Measurements from ENCODE around the gene JAKMIP2.
A peak's percentile ranks its signal among the peaks of the same experiment; 100 is the strongest.
"Not testable (repeated sequence)": the region's sequence is repeated elsewhere in the genome, so short reads cannot be mapped to it uniquely, and the experiment has no call there.

Gene JAKMIP2
- long read RNA-seq, result 0 reads

DNA sequence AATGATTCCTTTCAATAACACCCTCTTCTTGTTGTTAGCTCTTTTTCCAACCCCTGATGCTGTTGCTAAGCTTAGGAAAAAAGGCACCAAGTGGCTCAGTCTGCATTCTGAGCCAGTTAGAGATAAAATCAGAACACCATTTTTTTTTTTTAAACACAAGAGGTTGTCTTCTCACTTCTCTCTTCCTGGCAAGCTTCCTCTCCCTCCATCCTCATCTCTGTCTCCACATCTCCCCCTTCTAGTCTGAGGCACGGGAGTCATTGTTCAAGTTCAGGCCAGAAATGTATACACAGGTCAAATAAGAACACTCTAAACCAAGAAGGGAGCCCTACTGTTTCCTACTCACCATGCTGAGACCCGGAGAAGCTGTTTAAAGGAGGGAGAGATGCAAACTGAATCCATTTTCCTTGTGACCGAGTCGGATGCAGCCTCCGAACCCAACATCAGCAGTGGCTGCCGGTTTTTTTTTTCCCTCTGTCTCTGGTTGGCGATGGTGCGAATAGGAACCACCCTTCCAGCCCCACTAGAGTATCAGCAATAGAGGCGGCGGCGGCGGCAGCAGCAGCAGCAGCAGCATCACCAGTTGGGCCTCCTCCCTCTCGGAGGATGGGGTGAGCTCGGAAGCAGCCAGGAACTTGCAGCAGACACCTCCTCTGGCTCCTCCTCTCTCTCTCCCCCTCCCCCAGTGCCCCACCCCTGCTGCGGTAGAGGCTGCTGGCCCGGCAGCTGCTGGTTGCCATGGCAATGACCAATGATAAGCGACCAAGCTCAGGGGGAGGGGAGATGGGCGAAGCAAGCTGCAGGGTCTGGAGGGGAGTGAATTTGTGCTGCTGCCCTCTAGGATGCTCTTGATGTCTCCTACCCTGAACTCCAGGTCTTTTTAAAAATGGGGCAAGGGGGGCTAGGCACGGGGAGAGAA lies at the start of gene JAKMIP2:
JAKMIP2 (minus strand) TSS at position 619 of the 919 bp plus-strand sequence. CDS start 110,922 bp downstream, outside the sequence.
- peak; percentile 8 to 10 for DNase-seq (ENCODE audit: low read depth in 1 of 2, low spot score in 1 of 2)
- H3K27me3 ChIP-seq (ENCODE audit: insufficient read depth, poor library complexity, severe bottlenecking), result peaks cover 24% of the 10 kb centered on the region
- H3K27ac ChIP-seq (replicated peaks), result no peak within 1 kb of the TSS
- TF ChIP-seq SPI1 (IDR thresholded peaks at IDR 0.05; ENCODE audit: borderline replicate concordance, low read depth) (no peak), POLR2AphosphoS5 (IDR thresholded peaks at IDR 0.05; ENCODE audit: low read depth) (no peak), GABPA (IDR thresholded peaks at IDR 0.05; ENCODE audit: low read depth) (no peak)
- TF ChIP-seq, protein P1, sequence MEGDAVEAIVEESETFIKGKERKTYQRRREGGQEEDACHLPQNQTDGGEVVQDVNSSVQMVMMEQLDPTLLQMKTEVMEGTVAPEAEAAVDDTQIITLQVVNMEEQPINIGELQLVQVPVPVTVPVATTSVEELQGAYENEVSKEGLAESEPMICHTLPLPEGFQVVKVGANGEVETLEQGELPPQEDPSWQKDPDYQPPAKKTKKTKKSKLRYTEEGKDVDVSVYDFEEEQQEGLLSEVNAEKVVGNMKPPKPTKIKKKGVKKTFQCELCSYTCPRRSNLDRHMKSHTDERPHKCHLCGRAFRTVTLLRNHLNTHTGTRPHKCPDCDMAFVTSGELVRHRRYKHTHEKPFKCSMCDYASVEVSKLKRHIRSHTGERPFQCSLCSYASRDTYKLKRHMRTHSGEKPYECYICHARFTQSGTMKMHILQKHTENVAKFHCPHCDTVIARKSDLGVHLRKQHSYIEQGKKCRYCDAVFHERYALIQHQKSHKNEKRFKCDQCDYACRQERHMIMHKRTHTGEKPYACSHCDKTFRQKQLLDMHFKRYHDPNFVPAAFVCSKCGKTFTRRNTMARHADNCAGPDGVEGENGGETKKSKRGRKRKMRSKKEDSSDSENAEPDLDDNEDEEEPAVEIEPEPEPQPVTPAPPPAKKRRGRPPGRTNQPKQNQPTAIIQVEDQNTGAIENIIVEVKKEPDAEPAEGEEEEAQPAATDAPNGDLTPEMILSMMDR (IDR thresholded peaks at IDR 0.05; ENCODE audit: insufficient read depth, low read length), result no peak
- TF ChIP-seq, protein P2, sequence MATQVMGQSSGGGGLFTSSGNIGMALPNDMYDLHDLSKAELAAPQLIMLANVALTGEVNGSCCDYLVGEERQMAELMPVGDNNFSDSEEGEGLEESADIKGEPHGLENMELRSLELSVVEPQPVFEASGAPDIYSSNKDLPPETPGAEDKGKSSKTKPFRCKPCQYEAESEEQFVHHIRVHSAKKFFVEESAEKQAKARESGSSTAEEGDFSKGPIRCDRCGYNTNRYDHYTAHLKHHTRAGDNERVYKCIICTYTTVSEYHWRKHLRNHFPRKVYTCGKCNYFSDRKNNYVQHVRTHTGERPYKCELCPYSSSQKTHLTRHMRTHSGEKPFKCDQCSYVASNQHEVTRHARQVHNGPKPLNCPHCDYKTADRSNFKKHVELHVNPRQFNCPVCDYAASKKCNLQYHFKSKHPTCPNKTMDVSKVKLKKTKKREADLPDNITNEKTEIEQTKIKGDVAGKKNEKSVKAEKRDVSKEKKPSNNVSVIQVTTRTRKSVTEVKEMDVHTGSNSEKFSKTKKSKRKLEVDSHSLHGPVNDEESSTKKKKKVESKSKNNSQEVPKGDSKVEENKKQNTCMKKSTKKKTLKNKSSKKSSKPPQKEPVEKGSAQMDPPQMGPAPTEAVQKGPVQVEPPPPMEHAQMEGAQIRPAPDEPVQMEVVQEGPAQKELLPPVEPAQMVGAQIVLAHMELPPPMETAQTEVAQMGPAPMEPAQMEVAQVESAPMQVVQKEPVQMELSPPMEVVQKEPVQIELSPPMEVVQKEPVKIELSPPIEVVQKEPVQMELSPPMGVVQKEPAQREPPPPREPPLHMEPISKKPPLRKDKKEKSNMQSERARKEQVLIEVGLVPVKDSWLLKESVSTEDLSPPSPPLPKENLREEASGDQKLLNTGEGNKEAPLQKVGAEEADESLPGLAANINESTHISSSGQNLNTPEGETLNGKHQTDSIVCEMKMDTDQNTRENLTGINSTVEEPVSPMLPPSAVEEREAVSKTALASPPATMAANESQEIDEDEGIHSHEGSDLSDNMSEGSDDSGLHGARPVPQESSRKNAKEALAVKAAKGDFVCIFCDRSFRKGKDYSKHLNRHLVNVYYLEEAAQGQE (IDR thresholded peaks at IDR 0.05; ENCODE audit: insufficient replicate concordance, low read depth), result no peak
- no peak within 1 kb of the TSS for H3K4me3 ChIP-seq (replicated peaks; ENCODE audit: insufficient read depth, low read length)

DNA sequence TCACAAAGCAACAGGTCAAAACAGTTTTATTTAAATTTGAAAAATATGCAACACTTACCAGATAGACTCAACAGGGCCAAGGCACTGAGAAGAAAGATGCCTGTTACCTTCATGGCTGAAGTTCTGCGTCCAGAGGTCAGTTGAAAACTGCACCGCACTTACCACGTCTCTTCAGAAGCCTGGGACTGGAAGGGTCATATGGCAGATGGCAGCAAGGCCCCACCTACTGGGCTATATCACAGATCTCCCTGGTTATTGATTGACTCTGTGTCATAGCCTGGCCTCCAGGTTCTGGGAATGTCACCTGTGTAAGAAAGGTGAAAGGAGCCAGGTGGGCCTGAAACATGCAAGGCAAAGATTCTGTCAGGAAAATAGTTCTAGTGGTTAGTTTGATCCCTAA lies 48.9 kb upstream of the JAKMIP2 start, which contains the start of gene SPINK1:
SPINK1 (minus strand) TSS at position 207 of the 400 bp plus-strand sequence; CDS start at position 113, 94 bp downstream.
- DNase-seq (ENCODE audit: low read depth in 1 of 2, low spot score in 1 of 2), result no peak
- Histone ChIP-seq H3K4me3 (replicated peaks; ENCODE audit: insufficient read depth, low read length) (no peak within 1 kb of the TSS), H3K27me3 (ENCODE audit: insufficient read depth, poor library complexity, severe bottlenecking) (peaks cover 5% of the 10 kb centered on the region), H3K27ac (replicated peaks) (no peak within 1 kb of the TSS)
- TF ChIP-seq, protein P2 (IDR thresholded peaks at IDR 0.05; ENCODE audit: insufficient replicate concordance, low read depth), result no peak
- TF ChIP-seq POLR2AphosphoS5 (IDR thresholded peaks at IDR 0.05; ENCODE audit: low read depth) (no peak), SPI1 (IDR thresholded peaks at IDR 0.05; ENCODE audit: borderline replicate concordance, low read depth) (no peak), GABPA (IDR thresholded peaks at IDR 0.05; ENCODE audit: low read depth) (no peak)
- TF ChIP-seq, protein P1 (IDR thresholded peaks at IDR 0.05; ENCODE audit: insufficient read depth, low read length), result no peak

DNA sequence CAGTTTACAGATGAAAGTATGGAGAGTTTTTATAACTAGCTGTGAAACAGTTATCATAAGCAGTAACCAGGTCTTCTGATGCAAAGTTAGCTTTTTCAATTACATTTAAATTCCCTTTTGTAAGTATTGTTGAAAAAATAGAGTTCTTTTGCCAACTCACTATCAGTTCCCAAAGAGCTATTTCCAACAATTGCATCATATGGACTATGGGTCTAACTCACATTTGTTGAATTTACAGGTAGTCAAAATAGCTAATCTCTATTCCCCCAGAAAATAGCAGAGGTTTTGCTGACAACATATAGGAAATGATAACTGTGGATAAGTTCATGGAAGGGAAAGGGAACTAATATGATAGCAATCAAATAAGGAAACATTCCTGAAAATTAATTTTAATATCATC lies 47.5 kb upstream of the JAKMIP2 start:
- no peak overlapping the region for H3K4me3 ChIP-seq (replicated peaks; ENCODE audit: insufficient read depth, low read length)
- peaks cover 5% of the 10 kb centered on the region for H3K27me3 ChIP-seq (ENCODE audit: insufficient read depth, poor library complexity, severe bottlenecking)
- no peak overlapping the region for H3K27ac ChIP-seq (replicated peaks)
- TF ChIP-seq, protein P1 (IDR thresholded peaks at IDR 0.05; ENCODE audit: insufficient read depth, low read length), result no peak
- TF ChIP-seq SPI1 (IDR thresholded peaks at IDR 0.05; ENCODE audit: borderline replicate concordance, low read depth) (no peak), GABPA (IDR thresholded peaks at IDR 0.05; ENCODE audit: low read depth) (no peak), POLR2AphosphoS5 (IDR thresholded peaks at IDR 0.05; ENCODE audit: low read depth) (no peak)
- TF ChIP-seq, protein P2 (IDR thresholded peaks at IDR 0.05; ENCODE audit: insufficient replicate concordance, low read depth), result no peak
- no peak for DNase-seq (ENCODE audit: low read depth in 1 of 2, low spot score in 1 of 2)

DNA sequence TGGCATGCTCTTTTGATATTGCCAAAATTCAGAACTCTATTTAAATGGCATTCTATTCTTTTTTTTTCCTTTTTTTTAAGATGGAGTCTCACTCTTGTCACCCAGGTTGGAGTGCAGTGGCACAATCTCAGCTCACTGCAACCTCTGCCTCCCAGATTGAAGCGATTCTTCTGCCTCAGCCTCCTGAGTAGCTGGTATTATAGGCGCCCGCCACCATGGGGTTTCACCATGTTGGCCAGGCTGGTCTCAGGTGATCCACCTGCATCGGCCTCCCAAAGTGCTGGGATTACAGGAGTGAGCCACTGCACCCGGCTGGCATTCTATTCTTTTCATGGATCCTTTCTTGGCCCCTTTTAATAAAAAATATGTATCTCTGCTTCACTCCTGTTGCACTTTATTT lies 44.5 kb upstream of the JAKMIP2 start:
- H3K4me3 ChIP-seq (replicated peaks; ENCODE audit: insufficient read depth, low read length); DNase-seq (ENCODE audit: low read depth in 1 of 2, low spot score in 1 of 2); H3K27ac ChIP-seq (replicated peaks); H3K27me3 ChIP-seq (ENCODE audit: insufficient read depth, poor library complexity, severe bottlenecking): not testable (repeated sequence)

All from HL-60 (cell line).